Measurements from ENCODE around the gene NKX3-2.

The NKX3-2 gene

GRCh38 chr4:13543839-13544605 is at the start of gene NKX3-2:
Gene NKX3-2 (minus strand): TSS chr4:13544508. CDS start chr4:13544414, 94 bp downstream.
- H3F3A ChIP-seq (ENCODE audit: insufficient read depth, low read length), result peaks cover 5% of the 10 kb centered on the region
- H3K9me2 ChIP-seq (replicated peaks; ENCODE audit: insufficient read depth, low read length), result no peaks in the 10 kb centered on the region
- H2AFZ ChIP-seq (ENCODE audit: low read length), result no peak within 1 kb of the TSS
- H3K27ac ChIP-seq (ENCODE audit: low read length), result no peak within 1 kb of the TSS
- TF ChIP-seq, protein P1, sequence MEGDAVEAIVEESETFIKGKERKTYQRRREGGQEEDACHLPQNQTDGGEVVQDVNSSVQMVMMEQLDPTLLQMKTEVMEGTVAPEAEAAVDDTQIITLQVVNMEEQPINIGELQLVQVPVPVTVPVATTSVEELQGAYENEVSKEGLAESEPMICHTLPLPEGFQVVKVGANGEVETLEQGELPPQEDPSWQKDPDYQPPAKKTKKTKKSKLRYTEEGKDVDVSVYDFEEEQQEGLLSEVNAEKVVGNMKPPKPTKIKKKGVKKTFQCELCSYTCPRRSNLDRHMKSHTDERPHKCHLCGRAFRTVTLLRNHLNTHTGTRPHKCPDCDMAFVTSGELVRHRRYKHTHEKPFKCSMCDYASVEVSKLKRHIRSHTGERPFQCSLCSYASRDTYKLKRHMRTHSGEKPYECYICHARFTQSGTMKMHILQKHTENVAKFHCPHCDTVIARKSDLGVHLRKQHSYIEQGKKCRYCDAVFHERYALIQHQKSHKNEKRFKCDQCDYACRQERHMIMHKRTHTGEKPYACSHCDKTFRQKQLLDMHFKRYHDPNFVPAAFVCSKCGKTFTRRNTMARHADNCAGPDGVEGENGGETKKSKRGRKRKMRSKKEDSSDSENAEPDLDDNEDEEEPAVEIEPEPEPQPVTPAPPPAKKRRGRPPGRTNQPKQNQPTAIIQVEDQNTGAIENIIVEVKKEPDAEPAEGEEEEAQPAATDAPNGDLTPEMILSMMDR (IDR thresholded peaks at IDR 0.05; ENCODE audit: low read length), result no peak
- H3K4me2 ChIP-seq (ENCODE audit: low read depth, low read length), result no peak within 1 kb of the TSS
- H3K9ac ChIP-seq (ENCODE audit: low read length), result no peak within 1 kb of the TSS
- H3K4me1 ChIP-seq (ENCODE audit: low read length), result peaks cover 5% of the 10 kb centered on the region
- H3K27me3 ChIP-seq (replicated peaks; ENCODE audit: insufficient read depth, low read length), result peaks cover 29% of the 10 kb centered on the region
- H4K20me1 ChIP-seq (ENCODE audit: insufficient read depth, low read length), result no peaks in the 10 kb centered on the region
- H3K9me3 ChIP-seq (replicated peaks; ENCODE audit: insufficient read depth, low read length), result no peaks in the 10 kb centered on the region
- no peak within 1 kb of the TSS for H3K4me3 ChIP-seq (ENCODE audit: low read length)
- H3K79me2 ChIP-seq (ENCODE audit: low read length), result no peaks in the 10 kb centered on the region
- DNase-seq, result no peak
- no peaks in the 10 kb centered on the region for H3K36me3 ChIP-seq (replicated peaks; ENCODE audit: insufficient read depth, low read length)

DNA sequence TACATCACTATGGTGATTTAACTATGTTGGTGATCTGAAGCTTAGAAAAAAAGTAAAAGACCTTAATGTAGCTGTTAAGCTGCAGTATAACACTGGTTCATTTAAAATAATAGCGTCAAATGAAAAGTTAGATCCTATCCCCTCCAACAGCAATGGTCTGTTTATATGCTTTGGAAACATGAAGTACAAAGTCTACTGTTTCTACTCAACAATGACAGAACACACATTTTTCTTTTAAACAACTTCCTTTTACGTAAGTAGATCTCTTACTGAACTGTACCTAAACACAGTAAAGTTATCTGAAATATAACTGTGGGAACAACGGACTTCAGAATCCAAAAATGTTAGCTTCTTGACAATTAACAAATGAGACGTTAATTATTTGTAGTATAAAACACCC is 47.9 kb upstream of the NKX3-2 start:
- Histone ChIP-seq H3F3A (ENCODE audit: insufficient read depth, low read length) (no peaks in the 10 kb centered on the region), H3K4me3 (ENCODE audit: low read length) (no peak overlapping the region), H3K4me2 (ENCODE audit: low read depth, low read length) (no peak overlapping the region), H3K9me3 (replicated peaks; ENCODE audit: insufficient read depth, low read length) (no peaks in the 10 kb centered on the region), H2AFZ (ENCODE audit: low read length) (no peak overlapping the region), H3K27me3 (replicated peaks; ENCODE audit: insufficient read depth, low read length) (no peaks in the 10 kb centered on the region), H3K9me2 (replicated peaks; ENCODE audit: insufficient read depth, low read length) (no peaks in the 10 kb centered on the region), H3K36me3 (replicated peaks; ENCODE audit: insufficient read depth, low read length) (no peaks in the 10 kb centered on the region; the same call in 1 of the 2 replicates), H3K79me2 (ENCODE audit: low read length) (no peaks in the 10 kb centered on the region), H3K4me1 (ENCODE audit: low read length) (no peaks in the 10 kb centered on the region), H3K9ac (ENCODE audit: low read length) (no peak overlapping the region), H4K20me1 (ENCODE audit: insufficient read depth, low read length) (no peaks in the 10 kb centered on the region), H3K27ac (ENCODE audit: low read length) (no peak overlapping the region)
- TF ChIP-seq, protein P1 (IDR thresholded peaks at IDR 0.05; ENCODE audit: low read length), result no peak
- no peak for TF ChIP-seq EZH2 (optimal IDR thresholded peaks at IDR 0.05; ENCODE audit: low read depth, low read length)
- no peak for TF ChIP-seq EZH2phosphoT487 (IDR thresholded peaks at IDR 0.05; ENCODE audit: low read length)
- DNase-seq, result no peak

- no peak overlapping the region for H2AFZ ChIP-seq (ENCODE audit: low read length)
- H3K9me2 ChIP-seq (replicated peaks; ENCODE audit: insufficient read depth, low read length), result no peaks in the 10 kb centered on the region
- no peak overlapping the region for H3K4me3 ChIP-seq (ENCODE audit: low read length)
- H3K27me3 ChIP-seq (replicated peaks; ENCODE audit: insufficient read depth, low read length), result no peaks in the 10 kb centered on the region
- H3K4me2 ChIP-seq (ENCODE audit: low read depth, low read length), result no peak overlapping the region
- no peak for DNase-seq
- H3K4me1 ChIP-seq (ENCODE audit: low read length), result no peaks in the 10 kb centered on the region
- H3F3A ChIP-seq (ENCODE audit: insufficient read depth, low read length), result no peaks in the 10 kb centered on the region
- TF ChIP-seq, protein P1 (IDR thresholded peaks at IDR 0.05; ENCODE audit: low read length), result no peak
- TF ChIP-seq EZH2 (optimal IDR thresholded peaks at IDR 0.05; ENCODE audit: low read depth, low read length), result no peak
- no peak for TF ChIP-seq EZH2phosphoT487 (IDR thresholded peaks at IDR 0.05; ENCODE audit: low read length)
- no peaks in the 10 kb centered on the region for H3K9me3 ChIP-seq (replicated peaks; ENCODE audit: insufficient read depth, low read length)
- no peak overlapping the region for H3K27ac ChIP-seq (ENCODE audit: low read length)
- H3K9ac ChIP-seq (ENCODE audit: low read length), result no peak overlapping the region
- H3K36me3 ChIP-seq (replicated peaks; ENCODE audit: insufficient read depth, low read length), result no peaks in the 10 kb centered on the region; the same call in 1 of the 2 replicates
- no peaks in the 10 kb centered on the region for H3K79me2 ChIP-seq (ENCODE audit: low read length)
- no peaks in the 10 kb centered on the region for H4K20me1 ChIP-seq (ENCODE audit: insufficient read depth, low read length)
Observed at GRCh38 chr4:13590766-13591165, 46.5 kb upstream of the NKX3-2 start.

Measured in MM.1S (cell line).